K562 (cell line): ENCODE data around the gene RTBDN. TPM values are rescaled to one million over a fixed set of nuclear protein-coding genes. Genes with fewer than 3 reads are reported as not detected.

Experiments
- CHD1 ChIP-seq: fragments of 200-600 bp; sonication (generic); IDR thresholded peaks from one replicate; pipeline ENCODE4 v1.6.1; 2012; ENCODE audit warnings: mild to moderate bottlenecking, moderate library complexity, low read length, inconsistent platforms
- CTBP1 ChIP-seq: fragments of 450-650 bp; IDR thresholded peaks from 2 replicates; pipeline ENCODE4 v1.6.1; 2016; ENCODE audit warnings: borderline replicate concordance
- CTCFL ChIP-seq: IDR thresholded peaks from 2 replicates; pipeline ENCODE4 v1.6.1; 2011; ENCODE audit warnings: borderline replicate concordance, low read depth, mild to moderate bottlenecking, moderate library complexity, low read length; ENCODE audit not compliant: insufficient read depth, poor library complexity, severe bottlenecking
- ETS1 ChIP-seq: conservative IDR thresholded peaks from 2 replicates; pipeline ENCODE4 v1.6.1; 2011; ENCODE audit warnings: low read depth, mild to moderate bottlenecking, low read length; ENCODE audit not compliant: control insufficient read depth
- GABPA ChIP-seq: fragments of 200-800 bp; sonication (Bioruptor generic); conservative IDR thresholded peaks from 2 replicates; pipeline ENCODE4 v1.6.1; 2016; ENCODE audit warnings: low read depth, missing genetic modification characterization, missing compliant biosample characterization
- IRF9 ChIP-seq: fragments of 450-650 bp; IDR thresholded peaks from 2 replicates; pipeline ENCODE4 v1.6.1; 2016; ENCODE audit warnings: missing biosample characterization, missing genetic modification characterization
- KAT8 ChIP-seq: fragments of 450-650 bp; IDR thresholded peaks from 2 replicates; pipeline ENCODE4 v1.6.1; 2016; ENCODE audit warnings: low read depth, mild to moderate bottlenecking
- KDM4B ChIP-seq, 2 experiments: fragments of 450-650 bp in 1 of 2; sonication (generic) in 1 of 2; IDR thresholded peaks; 2 replicates each; pipeline ENCODE4 v1.6.1; 2016 to 2017; ENCODE audit warnings: borderline replicate concordance in 2 of 2, antibody characterized with exemption in 1 of 2, low read depth in 1 of 2, mild to moderate bottlenecking in 1 of 2
- KLF16 ChIP-seq: IDR thresholded peaks from 2 replicates; pipeline ENCODE4 v1.6.1; 2016; ENCODE audit warnings: antibody characterized with exemption
- NONO ChIP-seq, 2 experiments: fragments of 200-400 bp in 1 of 2; fragments of 450-650 bp in 1 of 2; formaldehyde crosslinking in 1 of 2; IDR thresholded peaks; 2 replicates each; pipeline ENCODE4 v1.6.1; 2017; ENCODE audit warnings: low read depth in 2 of 2, mild to moderate bottlenecking in 2 of 2, moderate library complexity in 2 of 2, low read length in 1 of 2
- PHB2 ChIP-seq: fragments of 450-650 bp; IDR thresholded peaks from 2 replicates; pipeline ENCODE4 v1.6.1; 2017; ENCODE audit warnings: low read depth
- POLR2AphosphoS2 ChIP-seq: IDR thresholded peaks from 2 replicates; pipeline ENCODE4 v1.6.1; 2012; ENCODE audit warnings: low read length, improper control_type of control experiment
- TAF1 ChIP-seq: IDR thresholded peaks from 2 replicates; pipeline ENCODE4 v1.6.1; 2011; ENCODE audit warnings: mild to moderate bottlenecking, low read length, moderate library complexity; ENCODE audit not compliant: insufficient read depth, control insufficient read depth, severe bottlenecking; ENCODE audit errors: extremely low read depth
- ZFP36 ChIP-seq: fragments of 150-350 bp; IDR thresholded peaks from 2 replicates; pipeline ENCODE4 v1.6.1; 2018; ENCODE audit warnings: low read length, low read depth; ENCODE audit not compliant: partially characterized antibody
- ZFP91 ChIP-seq: sonication (generic); formaldehyde crosslinking; IDR thresholded peaks from 2 replicates; pipeline ENCODE4 v1.8.0; 2022; ENCODE audit warnings: mild to moderate bottlenecking, missing genetic modification reagents
- ZHX1 ChIP-seq: fragments of 150-350 bp; conservative IDR thresholded peaks from 2 replicates; pipeline ENCODE4 v1.6.1; 2014; ENCODE audit warnings: low read length
- polyA plus RNA-seq, 8 experiments: library from polyadenylated mRNA; depleted of rRNA in 4 of 8; stranded (reverse) in 5 of 8; unstranded in 3 of 8; fragments of >200 nt; fragmentation: Nextera tagmentation in 2 of 8; fragmentation: Illumina TruSeq in 1 of 8; extraction: Ambion mirVana in 2 of 8; extraction: Trizol in 1 of 8; gene quantifications; 2 replicates each; pipeline versions ENCODE4 v1.2.1 to v1.2.3, GENCODE V29; 2011 to 2014; ENCODE audit warnings: inconsistent platforms in 1 of 8, missing spikeins in 1 of 8
- total RNA-seq, 7 experiments: library from RNA; depleted of rRNA in 6 of 7; stranded (reverse); fragments of >200 nt in 6 of 7; fragmentation: Illumina TruSeq in 2 of 7; extraction: Trizol in 2 of 7; gene quantifications; 2 replicates each; pipeline versions ENCODE4 v1.2.1 to v1.2.3, GENCODE V29; 2011 to 2021; ENCODE audit warnings: low replicate concordance in 1 of 7
- TF ChIP-seq, protein P1 (sequence below), 2 experiments: fragments of 450-650 bp; IDR thresholded peaks; 2 replicates each; pipeline ENCODE4 v1.6.1; 2016

The RTBDN gene
- total and polyA plus RNA-seq, 9 of the 15 experiments (the other 6 are each of a cell fraction or from before 2014, with no cell fraction given): 0.20 to 2.3 (median 0.72) TPM; not detected in 1

DNA sequence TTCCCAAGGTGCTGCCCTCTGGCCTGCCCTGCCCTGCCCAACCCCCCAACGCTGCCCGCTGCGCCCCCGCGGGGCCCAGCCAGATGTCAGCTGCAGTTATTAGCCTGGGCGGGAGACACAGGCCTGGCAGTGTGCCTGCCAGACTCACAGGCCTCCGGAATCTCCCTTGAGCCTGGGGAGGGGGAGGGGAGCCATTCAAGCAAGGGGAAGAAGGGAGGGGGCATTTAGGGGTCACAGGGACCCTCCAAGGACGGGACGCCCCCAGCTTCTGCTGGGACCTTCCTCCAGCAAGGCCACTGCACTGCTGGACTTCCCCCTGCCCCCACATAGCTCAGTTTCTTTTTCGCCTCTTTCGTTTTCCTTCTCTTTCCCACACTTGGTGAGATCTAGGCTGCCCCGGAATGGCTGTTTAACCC is 45.7 kb downstream of the RTBDN start (continued):
- no peak for TF ChIP-seq ZFP91 (CRISPR knock-in tag)
- no peak for TF ChIP-seq CTBP1
- TF ChIP-seq ZHX1: no peak
- no peak for TF ChIP-seq POLR2AphosphoS2
- no peak for TF ChIP-seq NONO (IDR thresholded peaks at IDR 0.05; ENCODE audit: low read depth in 2 of 2, low read length in 1 of 2)
- no peak for TF ChIP-seq IRF9 (tag)
- TF ChIP-seq TAF1: no peak
- no peak for TF ChIP-seq CTCFL
- TF ChIP-seq KAT8: no peak
- TF ChIP-seq GABPA (tag): no peak
- TF ChIP-seq, protein P1, sequence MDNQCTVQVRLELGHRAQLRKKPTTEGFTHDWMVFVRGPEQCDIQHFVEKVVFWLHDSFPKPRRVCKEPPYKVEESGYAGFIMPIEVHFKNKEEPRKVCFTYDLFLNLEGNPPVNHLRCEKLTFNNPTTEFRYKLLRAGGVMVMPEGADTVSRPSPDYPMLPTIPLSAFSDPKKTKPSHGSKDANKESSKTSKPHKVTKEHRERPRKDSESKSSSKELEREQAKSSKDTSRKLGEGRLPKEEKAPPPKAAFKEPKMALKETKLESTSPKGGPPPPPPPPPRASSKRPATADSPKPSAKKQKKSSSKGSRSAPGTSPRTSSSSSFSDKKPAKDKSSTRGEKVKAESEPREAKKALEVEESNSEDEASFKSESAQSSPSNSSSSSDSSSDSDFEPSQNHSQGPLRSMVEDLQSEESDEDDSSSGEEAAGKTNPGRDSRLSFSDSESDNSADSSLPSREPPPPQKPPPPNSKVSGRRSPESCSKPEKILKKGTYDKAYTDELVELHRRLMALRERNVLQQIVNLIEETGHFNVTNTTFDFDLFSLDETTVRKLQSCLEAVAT (IDR thresholded peaks at IDR 0.05): 0 out of 4 replicates have a peak, but pooled peaks of 1 of the 2 experiments have one; percentile 41
- no peak for TF ChIP-seq KDM4B (IDR thresholded peaks at IDR 0.05; ENCODE audit: borderline replicate concordance in 2 of 2, low read depth in 1 of 2)
- no peak for TF ChIP-seq KLF16
- no peak for TF ChIP-seq ETS1
- no peak for TF ChIP-seq PHB2
- no peak for TF ChIP-seq ZFP36
- no peak for TF ChIP-seq CHD1
